A549 (cell line): ENCODE measurements around the gene ARHGAP26. TPM values are rescaled to one million over a fixed set of nuclear protein-coding genes. Genes with fewer than 3 reads are reported as not detected.

ENCODE experiments used
- ATAC-seq, 2 experiments: fragments of 200-7000 bp in 1 of 2; fragments of >200 bp in 1 of 2; cut with Nextera tagmentation in 1 of 2; cut with Tn5 transposase in 1 of 2; 3 replicates each; pipeline versions ENCODE4 v1.8.0 to v1.9.1; 2018 to 2020; ENCODE audit warnings: mild to moderate bottlenecking in 1 of 2, moderate library complexity in 1 of 2
- CTCF ChIA-PET: fragments of 300-600 bp; sonication (Branson Sonifier 250); formaldehyde crosslinking; extraction: SDS; loops from one replicate; lab custom pipeline; 2021; ENCODE audit warnings: antibody characterized with exemption, inconsistent platforms; lab: Yijun Ruan, JAX
- POLR2A ChIA-PET: fragments of 350-600 bp; formaldehyde crosslinking; extraction: SDS; loops from one replicate; lab custom pipeline; 2021; ENCODE audit warnings: antibody characterized with exemption, inconsistent platforms; lab: Yijun Ruan, JAX
- DNase-seq, 2 experiments: peaks; one replicate each; pipeline versions ENCODE4 v3.0.0 to v3.0.0-alpha.2; 2011 to 2016; ENCODE audit warnings: low read depth in 1 of 2, low spot score in 1 of 2
- FAIRE-seq: peaks from 2 replicates; lab custom pipeline; 2011; peaks lifted over from hg19 to GRCh38; lab: Jason Lieb, UNC
- H3K27ac ChIP-seq, 2 experiments: fragments of >200 bp; sonication (Bioruptor Twin); formaldehyde crosslinking; 3 replicates each; pipeline ENCODE4 v1.5.1; 2016 to 2017
- H3K4me1 ChIP-seq: fragments of >200 bp; sonication (Bioruptor Twin); formaldehyde crosslinking; 3 replicates; pipeline ENCODE4 v1.6.1; 2016
- H3K4me2 ChIP-seq: fragments of >200 bp; sonication (Bioruptor Twin); formaldehyde crosslinking; 3 replicates; pipeline ENCODE4 v1.6.1; 2016
- H3K4me3 ChIP-seq: fragments of >200 bp; sonication (Bioruptor Twin); formaldehyde crosslinking; 3 replicates; pipeline ENCODE4 v1.5.1; 2016
- H3K9me3 ChIP-seq: fragments of >200 bp; sonication (Bioruptor Twin); formaldehyde crosslinking; 3 replicates; pipeline ENCODE4 v1.6.1; 2016
- ATOH8 ChIP-seq: fragments of 250-450 bp; sonication (Bioruptor Pico); IDR thresholded peaks from 2 replicates; pipeline ENCODE4 v1.5.0; 2020; ENCODE audit warnings: low read depth, mild to moderate bottlenecking, moderate library complexity
- BCL3 ChIP-seq: fragments of >200 bp; sonication (Bioruptor Twin); formaldehyde crosslinking; IDR thresholded peaks from 3 replicates; pipeline ENCODE4 v1.6.1; 2016
- CBX8 ChIP-seq: fragments of 200-600 bp; sonication (generic); IDR thresholded peaks from 2 replicates; pipeline ENCODE4 v1.6.1; 2016
- CHD2 ChIP-seq: fragments of 150-350 bp; IDR thresholded peaks from 2 replicates; pipeline ENCODE4 v1.6.1; 2014; ENCODE audit warnings: low read length; ENCODE audit not compliant: partially characterized antibody
- CHD4 ChIP-seq: fragments of 200-600 bp; sonication (generic); IDR thresholded peaks from 2 replicates; pipeline ENCODE4 v1.6.1; 2016; ENCODE audit warnings: antibody characterized with exemption, mild to moderate bottlenecking, borderline replicate concordance
- EHMT2 ChIP-seq: fragments of 200-600 bp; sonication (generic); IDR thresholded peaks from 2 replicates; pipeline ENCODE4 v1.6.1; 2016; ENCODE audit warnings: antibody characterized with exemption, low read depth, mild to moderate bottlenecking, moderate library complexity
- ELK1 ChIP-seq: fragments of 150-350 bp; IDR thresholded peaks from 2 replicates; pipeline ENCODE4 v1.6.1; 2014; ENCODE audit warnings: low read depth, mild to moderate bottlenecking, low read length
- FOXS1 ChIP-seq: fragments of 250-450 bp; sonication (Bioruptor Pico); IDR thresholded peaks from 2 replicates; pipeline ENCODE4 v1.5.0; 2020; ENCODE audit warnings: mild to moderate bottlenecking, moderate library complexity
- HOXB5 ChIP-seq: fragments of 250-450 bp; sonication (Bioruptor Pico); IDR thresholded peaks from 2 replicates; pipeline ENCODE4 v1.5.0; 2020; ENCODE audit warnings: mild to moderate bottlenecking, moderate library complexity
- KDM1A ChIP-seq: fragments of 200-600 bp; sonication (generic); IDR thresholded peaks from 2 replicates; pipeline ENCODE4 v1.6.1; 2016; ENCODE audit warnings: low read depth, mild to moderate bottlenecking
- KDM5A ChIP-seq: fragments of 200-600 bp; sonication (generic); IDR thresholded peaks from 2 replicates; pipeline ENCODE4 v1.6.1; 2016; ENCODE audit warnings: antibody characterized with exemption, mild to moderate bottlenecking
- MAX ChIP-seq: IDR thresholded peaks from 2 replicates; pipeline ENCODE4 v1.6.1; 2012
- PBX3 ChIP-seq: IDR thresholded peaks from 2 replicates; pipeline ENCODE4 v1.6.1; 2012
- RCOR1 ChIP-seq: fragments of 150-350 bp; IDR thresholded peaks from 2 replicates; pipeline ENCODE4 v1.6.1; 2014; ENCODE audit warnings: antibody characterized with exemption, low read length, low read depth
- REST ChIP-seq: fragments of 200-600 bp; sonication (generic); IDR thresholded peaks from 2 replicates; pipeline ENCODE4 v1.6.1; 2016; ENCODE audit warnings: antibody characterized with exemption, mild to moderate bottlenecking, moderate library complexity
- RFX5 ChIP-seq: fragments of 450-650 bp; IDR thresholded peaks from 2 replicates; pipeline ENCODE4 v1.7.1; 2014; ENCODE audit warnings: antibody characterized with exemption, mild to moderate bottlenecking, moderate library complexity
- SREBF2 ChIP-seq: fragments of 450-650 bp; IDR thresholded peaks from 2 replicates; pipeline ENCODE4 v1.6.1; 2014; ENCODE audit warnings: mild to moderate bottlenecking, moderate library complexity
- TFCP2L1 ChIP-seq: fragments of 250-450 bp; sonication (Bioruptor Pico); IDR thresholded peaks from 2 replicates; pipeline ENCODE4 v1.5.0; 2021; ENCODE audit warnings: mild to moderate bottlenecking
- ZC3H11A ChIP-seq: fragments of 450-650 bp; IDR thresholded peaks from 2 replicates; pipeline ENCODE4 v1.6.1; 2014; ENCODE audit warnings: antibody characterized with exemption, mild to moderate bottlenecking
- WGBS: methylation state at CpG from one replicate; pipeline ENCODE4 v1.1.6; 2017; ENCODE audit errors: missing lambda C conversion rate; 5-methylcytosine and 5-hydroxymethylcytosine counted together
- polyA plus RNA-seq, 4 experiments: library from polyadenylated mRNA; depleted of rRNA in 3 of 4; stranded (reverse); fragments of >200 nt; fragmentation: RNase III in 1 of 4; extraction: RNeasy Plus Mini Kit Qiagen cat#74134 plus additional on column Dnase treatment in 1 of 4; gene quantifications; 2 replicates in 3 of 4; 3 replicates in 1 of 4; pipeline ENCODE4 v1.2.3, GENCODE V29; 2011 to 2017

The ARHGAP26 gene
- polyA plus RNA-seq, 2 of the 4 experiments (the other 2 are of a cell fraction) = 6.6 to 19.1 TPM

- FAIRE-seq (no peak), DNase-seq (no peak), ATAC-seq (no peak)
- ChIA-PET CTCF (interaction anchor here (1.0 to 27.5 kb wide), 9 partner anchors 4 to 162 kb away, joined by 3 to 1307 read pairs (median 150); partner anchors contain the start of gene ARHGAP26), POLR2A (no interaction called here)
- 94% methylated on average over 3 of the region's 3 CpGs for WGBS
- TF ChIP-seq HOXB5 (CRISPR knock-in tag) (no peak), FOXS1 (CRISPR knock-in tag) (no peak), BCL3 (no peak), EHMT2 (no peak), CHD2 (no peak), MAX (no peak), SREBF2 (no peak), PBX3 (no peak)
- Histone ChIP-seq H3K4me3 (no peak overlapping the region), H3K9me3 (no peaks in the 10 kb centered on the region), H3K4me1 (peaks cover 71% of the 10 kb centered on the region), H3K27ac (peak overlapping the region; percentile 69 to 82; a peak in 4 of 6 replicates), H3K4me2 (peak overlapping the region; percentile 63)
Observed at GRCh38 chr5:142875936-142876335, 105.8 kb downstream of the ARHGAP26 start.

GRCh38 chr5:142876817-142877216 is 106.6 kb downstream of the ARHGAP26 start:
- WGBS = 90% methylated on average over 2 of the region's 2 CpGs

GRCh38 chr5:142878111-142878510 is 107.9 kb downstream of the ARHGAP26 start:
- POLR2A ChIA-PET = no interaction called here

More at GRCh38 chr5:142876817-142877216, 106.6 kb downstream of the ARHGAP26 start:
- CTCF ChIA-PET = interaction anchor here (0.9 to 27.5 kb wide), 7 partner anchors 6 to 163 kb away, joined by 3 to 1307 read pairs (median 150); partner anchors contain the start of gene ARHGAP26
- no peak for FAIRE-seq
- TF ChIP-seq CHD2 = no peak
- no peak for TF ChIP-seq ZC3H11A
- no peak for TF ChIP-seq HOXB5 (CRISPR knock-in tag)
- TF ChIP-seq RCOR1 = no peak
- DNase-seq = no peak
- no peak overlapping the region for H3K4me3 ChIP-seq
- no peaks in the 10 kb centered on the region for H3K9me3 ChIP-seq
- POLR2A ChIA-PET = no interaction called here
- H3K4me1 ChIP-seq = peaks cover 65% of the 10 kb centered on the region
- H3K4me2 ChIP-seq = no peak overlapping the region
- H3K27ac ChIP-seq = no peak overlapping the region; a peak in 1 of 6 replicates
- ATAC-seq = no peak

More at GRCh38 chr5:142878111-142878510, 107.9 kb downstream of the ARHGAP26 start:
- DNase-seq (no peak), FAIRE-seq (no peak), ATAC-seq (no peak)
- Histone ChIP-seq H3K4me1 (peaks cover 57% of the 10 kb centered on the region), H3K4me2 (no peak overlapping the region), H3K4me3 (no peak overlapping the region), H3K9me3 (no peaks in the 10 kb centered on the region), H3K27ac (no peak overlapping the region)
- CTCF ChIA-PET = interaction anchor here (2.4 to 27.5 kb wide), 6 partner anchors 7 to 223 kb away, joined by 12 to 1307 read pairs (median 142); partner anchors contain the start of gene ARHGAP26
- TF ChIP-seq RFX5 (no peak), TFCP2L1 (CRISPR knock-in tag) (no peak), KDM1A (no peak), KDM5A (no peak), RCOR1 (no peak), CHD4 (no peak), CBX8 (no peak), ELK1 (no peak), REST (no peak), ATOH8 (CRISPR knock-in tag) (no peak), HOXB5 (CRISPR knock-in tag) (no peak)
- 83% methylated on average over 7 of the region's 7 CpGs for WGBS
